Measurements from ENCODE around the gene FSD1. TPM values are rescaled to one million over a fixed set of nuclear protein-coding genes. Genes with fewer than 3 reads are reported as not detected.
"Not testable (repeated sequence)": the region's sequence is repeated elsewhere in the genome, so short reads cannot be mapped to it uniquely, and the experiment has no call there.

FSD1 gene
- total RNA-seq, 1 experiment from 2014 or later = 24.7 TPM

DNA sequence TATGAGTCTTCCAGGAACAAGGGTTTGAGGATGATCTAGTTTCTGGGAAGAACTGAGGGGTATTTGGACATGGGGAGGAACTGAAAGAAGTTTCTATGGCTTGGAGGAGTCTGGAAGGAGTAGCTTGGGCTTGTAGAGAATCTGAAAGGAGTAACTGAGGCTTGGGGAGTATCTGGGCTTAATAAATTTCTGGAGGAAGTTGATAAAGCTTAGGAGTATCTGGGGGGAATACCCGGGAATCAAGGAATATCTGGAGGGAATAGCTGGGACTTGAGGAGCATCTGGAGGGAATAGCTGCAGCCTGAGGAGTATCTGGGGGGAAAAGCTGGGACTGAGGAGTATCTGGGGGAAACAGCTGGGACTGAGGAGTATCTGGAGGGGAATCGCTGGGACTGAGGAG is 16.0 kb downstream of the FSD1 start:
- Histone ChIP-seq H3K4me3 (no peak overlapping the region), H3K27ac (no peak overlapping the region), H3K27me3 (no peaks in the 10 kb centered on the region), H3K4me1 (no peaks in the 10 kb centered on the region), H3K9me3 (replicated peaks) (no peaks in the 10 kb centered on the region), H3K36me3 (peaks cover 17% of the 10 kb centered on the region)
- DNase-seq = no peak

DNA sequence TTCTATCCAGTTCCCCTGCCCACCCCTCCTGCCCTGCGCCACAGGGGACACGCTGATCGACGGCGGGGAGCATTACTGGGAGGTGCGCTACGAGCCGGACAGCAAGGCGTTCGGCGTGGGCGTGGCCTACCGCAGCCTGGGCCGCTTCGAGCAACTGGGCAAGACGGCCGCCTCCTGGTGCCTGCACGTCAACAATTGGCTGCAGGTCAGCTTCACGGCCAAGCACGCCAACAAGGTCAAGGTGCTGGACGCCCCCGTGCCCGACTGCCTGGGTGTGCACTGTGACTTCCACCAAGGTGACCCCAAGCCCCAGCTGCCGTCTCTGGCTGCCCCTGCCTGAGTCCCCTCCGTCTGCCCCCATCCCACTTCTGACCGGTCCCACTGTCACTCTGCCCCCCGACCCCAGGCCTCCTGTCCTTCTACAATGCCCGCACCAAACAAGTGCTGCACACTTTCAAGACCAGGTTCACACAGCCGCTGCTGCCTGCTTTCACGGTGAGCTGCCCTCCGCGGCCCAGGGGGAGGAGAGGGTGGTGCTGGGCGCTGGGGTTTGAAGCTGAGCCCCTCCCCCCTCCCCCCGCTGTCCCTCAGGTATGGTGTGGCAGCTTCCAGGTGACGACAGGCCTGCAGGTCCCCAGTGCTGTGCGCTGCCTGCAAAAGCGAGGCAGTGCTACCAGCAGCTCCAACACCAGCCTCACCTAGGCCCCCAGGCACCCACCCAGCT is 18.7 kb downstream of the FSD1 start:
- no peaks in the 10 kb centered on the region for H3K27me3 ChIP-seq
- no peak for DNase-seq
- no peaks in the 10 kb centered on the region for H3K9me3 ChIP-seq (replicated peaks)
- no peak overlapping the region for H3K4me3 ChIP-seq
- no peak overlapping the region for H3K27ac ChIP-seq
- H3K36me3 ChIP-seq = peaks cover 2% of the 10 kb centered on the region; the same call in 1 of the 2 replicates
- H3K4me1 ChIP-seq = 0 out of 2 replicates have a peak, but pooled peaks cover 2% of the 10 kb centered on the region

DNA sequence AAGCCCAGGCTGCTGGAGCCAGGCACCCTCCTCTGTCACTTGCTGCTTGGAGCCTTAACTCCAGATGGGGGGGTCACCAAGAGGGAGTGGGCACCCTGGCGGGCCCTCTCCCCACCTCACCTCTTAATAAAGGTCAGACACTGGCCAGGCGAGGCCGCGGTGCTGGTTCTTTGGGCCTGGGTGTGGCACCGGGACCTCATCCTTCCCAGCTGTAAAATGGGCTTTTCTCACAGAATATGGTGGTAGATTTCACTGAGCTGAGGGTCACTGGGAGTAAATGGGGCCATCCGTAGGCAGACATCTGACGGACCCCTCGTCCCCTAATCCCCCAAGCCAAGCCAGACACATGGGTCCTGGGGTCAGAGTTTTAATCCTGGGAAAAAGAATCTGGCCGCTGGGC is 19.3 kb downstream of the FSD1 start:
- Histone ChIP-seq H3K4me1 (0 out of 2 replicates have a peak, but pooled peaks cover 2% of the 10 kb centered on the region), H3K27me3 (no peaks in the 10 kb centered on the region), H3K9me3 (replicated peaks) (no peaks in the 10 kb centered on the region), H3K36me3 (no peaks in the 10 kb centered on the region), H3K4me3 (no peak overlapping the region), H3K27ac (no peak overlapping the region)
- DNase-seq = no peak

DNA sequence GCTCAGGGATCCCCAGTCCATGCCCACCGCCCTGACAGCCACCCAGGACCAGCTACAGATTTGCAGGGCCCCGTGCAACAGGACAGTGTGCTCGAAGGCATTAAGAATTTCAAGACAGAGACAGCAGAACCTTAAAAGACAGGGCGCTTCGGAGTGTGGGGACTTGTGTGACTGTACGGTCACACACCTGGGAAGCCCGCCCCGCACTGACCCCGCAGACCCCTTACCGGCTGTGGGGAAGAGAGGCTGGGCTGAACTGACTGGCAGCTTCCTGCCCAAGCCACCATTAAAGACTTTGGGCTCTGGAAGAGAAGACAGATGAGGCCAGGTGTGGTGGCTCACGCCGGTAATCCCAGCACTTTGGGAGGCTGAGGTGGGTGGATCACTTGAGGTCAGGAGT is 19.8 kb downstream of the FSD1 start:
- H3K36me3 ChIP-seq = no peaks in the 10 kb centered on the region
- no peak for DNase-seq
- H3K4me3 ChIP-seq = no peak overlapping the region
- H3K9me3 ChIP-seq (replicated peaks) = no peaks in the 10 kb centered on the region
- H3K4me1 ChIP-seq = 0 out of 2 replicates have a peak, but pooled peaks cover 2% of the 10 kb centered on the region
- no peak overlapping the region for H3K27ac ChIP-seq
- no peaks in the 10 kb centered on the region for H3K27me3 ChIP-seq

DNA sequence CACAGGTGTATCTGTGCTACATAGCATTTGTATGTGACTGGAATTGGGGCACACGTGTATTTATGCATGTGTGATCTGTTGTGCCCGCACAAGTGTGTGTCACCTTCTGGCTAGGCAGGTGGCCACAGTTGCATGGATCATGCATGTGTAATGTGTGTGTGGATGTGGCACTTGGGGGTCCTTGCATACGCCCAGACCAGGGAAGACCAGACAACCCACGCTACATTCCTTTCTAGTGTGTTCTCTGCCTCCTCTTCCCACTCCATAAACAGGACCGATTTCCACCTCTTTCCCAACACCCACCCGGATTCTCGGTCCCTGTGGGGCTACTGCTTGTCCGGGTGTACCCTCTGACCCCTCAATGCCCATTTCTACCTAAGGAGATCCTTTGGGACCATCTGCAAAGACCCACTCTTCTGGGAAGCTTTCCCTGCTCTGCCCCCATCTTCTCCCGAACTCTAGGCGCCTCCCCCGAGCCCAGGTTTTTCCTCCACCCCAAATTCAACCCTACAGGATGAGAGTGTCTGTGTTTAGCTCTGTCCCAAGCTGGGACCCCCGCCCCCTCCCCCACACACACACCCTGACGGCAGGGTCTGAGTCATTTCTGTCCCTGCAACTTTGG is 21.9 kb downstream of the FSD1 start:
- Histone ChIP-seq H3K27ac (no peak overlapping the region), H3K36me3 (no peaks in the 10 kb centered on the region), H3K9me3 (replicated peaks) (no peaks in the 10 kb centered on the region), H3K4me1 (0 out of 2 replicates have a peak, but pooled peaks cover 2% of the 10 kb centered on the region), H3K27me3 (no peaks in the 10 kb centered on the region), H3K4me3 (no peak overlapping the region)
- no peak for DNase-seq

DNA sequence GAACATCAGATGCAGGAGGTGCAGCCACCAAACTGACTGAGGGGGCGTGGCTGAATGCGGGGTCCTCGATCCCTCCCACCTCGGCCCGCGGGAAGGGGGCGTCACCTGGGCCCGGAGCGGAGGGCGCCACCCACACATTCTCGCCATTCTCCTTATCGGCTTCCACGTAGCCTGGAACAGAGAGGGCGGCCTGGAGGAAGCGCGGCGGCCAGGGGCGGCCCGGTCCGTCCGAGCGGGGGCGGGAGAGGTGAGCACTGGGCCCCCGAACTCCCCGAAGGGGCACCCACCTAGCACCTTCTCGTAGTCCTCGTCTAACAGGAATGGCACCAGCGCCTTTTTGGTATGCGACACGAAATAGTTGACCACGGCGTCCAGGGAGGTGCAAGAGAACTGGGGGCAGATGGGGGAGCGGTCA is 22.4 kb downstream of the FSD1 start:
- Histone ChIP-seq H3K9me3 (replicated peaks) (no peaks in the 10 kb centered on the region), H3K4me3 (no peak overlapping the region), H3K4me1 (0 out of 2 replicates have a peak, but pooled peaks cover 2% of the 10 kb centered on the region), H3K27me3 (no peaks in the 10 kb centered on the region), H3K27ac (no peak overlapping the region), H3K36me3 (no peaks in the 10 kb centered on the region)
- DNase-seq = no peak

DNA sequence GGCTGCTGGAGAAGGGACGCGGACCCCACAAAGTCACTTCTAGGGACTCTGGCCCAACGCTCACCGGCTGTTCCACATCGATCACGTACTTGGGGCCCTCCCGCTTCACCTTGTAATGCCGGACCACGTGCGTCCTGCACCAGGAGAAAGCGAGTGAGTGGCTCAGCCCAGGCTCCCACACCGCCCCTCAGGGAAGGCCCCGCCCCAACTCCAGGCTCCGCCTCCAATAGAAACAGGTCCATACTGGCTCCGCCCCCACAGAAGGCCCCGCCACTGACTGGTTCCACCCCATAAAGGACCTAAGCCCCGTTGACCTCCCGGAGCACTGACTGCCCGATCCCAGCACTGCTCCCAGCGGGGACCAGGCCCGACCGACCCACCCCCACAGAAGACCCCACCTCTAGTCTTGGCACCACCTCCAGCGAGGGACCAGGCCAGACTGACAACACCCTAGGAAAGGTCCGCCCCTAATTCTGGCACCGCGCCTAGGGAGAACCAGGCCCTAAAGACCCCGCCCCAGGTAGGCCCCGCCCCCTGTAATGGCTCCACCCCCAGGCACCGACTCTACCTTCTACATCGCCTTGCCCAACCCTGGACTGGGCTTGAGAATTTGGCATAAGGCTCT is 23.0 kb downstream of the FSD1 start:
- DNase-seq = peak; percentile 47 to 49

DNA sequence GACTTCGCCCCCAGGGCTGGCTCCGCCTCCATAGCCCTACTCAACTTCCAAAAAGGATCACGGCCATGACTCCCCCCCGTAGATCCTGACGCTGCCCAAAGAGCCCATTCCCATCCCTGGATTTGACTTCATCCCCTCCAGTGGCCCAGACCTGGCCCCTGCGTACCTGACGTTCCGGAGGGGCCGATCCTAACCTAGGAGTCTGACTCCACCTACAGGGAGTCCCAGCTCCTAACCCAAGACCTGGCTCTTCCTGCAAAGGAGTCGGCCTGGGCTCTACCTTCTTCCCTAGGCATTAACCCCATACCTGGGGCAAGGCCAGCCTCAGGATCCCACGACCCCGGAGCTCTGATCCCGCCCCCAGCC is 23.5 kb downstream of the FSD1 start:
- Histone ChIP-seq H3K27ac (no peak overlapping the region), H3K4me1 (0 out of 2 replicates have a peak, but pooled peaks cover 2% of the 10 kb centered on the region), H3K36me3 (no peaks in the 10 kb centered on the region), H3K9me3 (replicated peaks) (no peaks in the 10 kb centered on the region), H3K4me3 (peak overlapping the region; percentile 27), H3K27me3 (no peaks in the 10 kb centered on the region)
- no peak for DNase-seq

More for the DNA sequence above, 23.0 kb downstream of the FSD1 start:
- Histone ChIP-seq H3K27ac (no peak overlapping the region), H3K4me1 (0 out of 2 replicates have a peak, but pooled peaks cover 2% of the 10 kb centered on the region), H3K4me3 (no peak overlapping the region), H3K36me3 (no peaks in the 10 kb centered on the region), H3K27me3 (no peaks in the 10 kb centered on the region), H3K9me3 (replicated peaks) (no peaks in the 10 kb centered on the region)

DNA sequence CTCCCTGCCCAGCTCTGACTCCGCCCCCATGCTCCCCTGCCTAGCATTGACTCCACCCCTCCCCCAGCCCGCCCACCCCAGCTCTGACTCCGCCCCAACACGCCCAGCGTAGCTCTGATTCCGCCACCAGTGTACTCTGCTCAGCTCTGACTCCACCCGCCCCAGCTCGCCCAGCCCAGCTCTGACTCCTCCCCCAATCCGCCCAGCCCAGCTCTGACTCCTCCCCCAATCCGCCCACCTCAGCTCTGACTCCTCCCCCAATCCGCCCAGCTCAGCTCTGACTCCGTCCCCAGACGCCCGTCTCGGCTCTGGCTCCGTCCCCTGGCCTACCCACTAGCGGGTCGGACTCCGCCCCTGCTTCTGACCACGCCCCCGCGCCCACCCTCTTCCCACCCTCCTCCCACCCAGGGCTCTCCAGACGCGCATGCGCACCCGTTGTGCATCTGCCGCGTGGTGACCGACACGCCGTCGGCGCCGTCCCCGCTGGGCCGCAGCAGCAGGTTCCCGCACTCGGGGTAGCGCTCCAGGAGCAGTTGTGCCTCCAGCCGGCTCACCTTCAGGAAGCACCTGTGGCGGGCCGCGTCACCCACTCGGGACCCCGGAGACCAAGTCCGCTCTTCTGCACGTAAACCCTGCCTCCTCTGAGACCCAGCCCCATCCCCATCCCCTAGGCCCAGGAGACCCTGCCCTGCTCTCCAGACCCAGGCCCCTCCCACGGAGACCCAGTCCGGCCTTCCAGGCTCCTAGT is 24.0 kb downstream of the FSD1 start:
- 0 out of 2 replicates have a peak, but pooled peaks cover 2% of the 10 kb centered on the region for H3K4me1 ChIP-seq
- peak overlapping the region; percentile 58 for H3K4me3 ChIP-seq
- no peaks in the 10 kb centered on the region for H3K27me3 ChIP-seq
- no peaks in the 10 kb centered on the region for H3K9me3 ChIP-seq (replicated peaks)
- H3K27ac ChIP-seq = peak overlapping the region; percentile 37; the same call in 1 of the 2 replicates
- DNase-seq = peak; percentile 94 to 95
- H3K36me3 ChIP-seq = no peaks in the 10 kb centered on the region

DNA sequence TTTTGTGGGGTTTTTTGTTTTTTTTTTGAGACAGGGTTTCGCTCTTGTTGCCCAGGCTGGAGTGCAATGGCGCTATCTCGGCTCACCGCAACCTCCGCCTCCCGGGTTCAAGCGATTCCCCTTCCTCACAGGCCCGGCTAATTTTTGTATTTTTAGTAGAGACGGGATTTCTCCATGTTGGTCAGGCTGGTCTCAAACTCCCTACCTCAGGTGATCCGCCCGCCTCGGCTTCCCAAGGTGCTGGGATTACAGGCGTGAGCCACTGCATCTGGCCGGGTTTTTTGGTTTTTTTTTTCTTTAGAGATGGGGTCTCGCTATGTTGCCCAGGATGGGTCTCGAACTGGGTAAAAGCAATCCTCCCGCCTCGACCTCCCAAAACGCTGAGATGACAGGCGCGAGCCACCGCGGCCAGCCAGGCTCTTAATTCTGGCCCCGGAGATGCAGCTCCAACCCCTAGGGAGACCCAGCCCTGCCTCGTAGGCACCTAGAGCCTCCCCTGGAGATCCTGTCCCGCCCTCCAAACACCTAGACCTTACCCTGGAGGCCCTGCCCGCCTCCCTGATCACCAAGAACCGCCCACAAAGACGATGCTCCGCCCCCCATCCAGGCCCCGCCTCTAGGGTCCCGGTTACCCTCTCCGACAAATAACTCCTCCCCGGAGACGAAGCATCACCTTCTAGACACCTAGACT is 24.7 kb downstream of the FSD1 start:
- DNase-seq = peak; percentile 34 to 36
- H3K4me3 ChIP-seq = peak overlapping the region; percentile 58
- H3K27me3 ChIP-seq; H3K36me3 ChIP-seq; H3K9me3 ChIP-seq (replicated peaks); H3K4me1 ChIP-seq: not testable (repeated sequence)
- H3K27ac ChIP-seq = peak overlapping the region; percentile 37; the same call in 1 of the 2 replicates

DNA sequence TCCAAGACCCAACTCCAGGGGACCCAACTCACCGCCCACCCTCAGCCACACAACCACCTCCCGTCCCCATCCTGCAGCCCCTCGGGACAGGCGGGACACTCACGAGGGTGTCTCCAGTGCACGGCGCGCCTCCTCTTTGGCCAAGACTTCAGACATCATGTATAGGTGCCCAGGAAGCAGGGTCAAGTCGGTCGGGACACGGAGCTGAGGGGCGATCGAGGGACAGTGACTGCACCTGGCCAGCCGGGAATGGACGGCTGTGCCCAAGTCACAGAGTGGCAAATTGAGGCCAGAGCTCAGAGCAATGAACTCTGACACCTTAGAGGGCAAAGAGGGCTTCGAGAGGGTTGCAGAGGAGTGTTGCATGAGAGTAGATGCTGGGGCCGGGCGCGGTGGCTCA is 25.5 kb downstream of the FSD1 start:
- Histone ChIP-seq H3K27me3 (no peaks in the 10 kb centered on the region), H3K4me1 (0 out of 2 replicates have a peak, but pooled peaks cover 2% of the 10 kb centered on the region), H3K36me3 (no peaks in the 10 kb centered on the region), H3K9me3 (replicated peaks) (no peaks in the 10 kb centered on the region), H3K27ac (no peak overlapping the region), H3K4me3 (no peak overlapping the region)
- no peak for DNase-seq

DNA sequence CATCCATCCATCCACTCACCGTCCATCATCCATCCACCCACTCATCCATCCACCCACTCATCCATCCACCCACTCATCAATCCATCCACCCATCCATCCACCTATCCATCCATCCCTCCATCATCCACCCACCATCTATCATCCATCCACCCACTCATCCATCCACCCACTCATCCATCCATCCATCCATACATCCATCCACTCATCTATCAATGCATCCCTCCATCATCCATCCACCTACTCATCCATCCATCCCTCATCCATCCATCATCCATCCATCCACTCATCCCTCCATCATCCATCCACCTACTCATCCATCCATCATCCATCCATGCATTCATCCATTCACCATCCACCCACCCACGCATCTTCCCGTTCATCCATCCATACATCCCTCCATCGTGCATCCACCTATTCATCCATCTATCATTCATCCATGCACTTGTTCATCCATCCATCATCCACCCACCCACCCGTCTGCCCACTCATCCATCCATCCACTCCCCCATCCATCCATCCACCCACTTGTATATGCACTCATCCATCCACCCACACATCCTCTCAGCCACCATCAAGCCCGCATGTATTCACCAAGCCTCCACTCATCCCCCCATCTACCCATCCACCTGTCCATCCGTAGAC is 30.7 kb downstream of the FSD1 start:
- H3K4me1 ChIP-seq = no peaks in the 10 kb centered on the region
- H3K4me3 ChIP-seq = no peak overlapping the region
- no peak for DNase-seq
- no peaks in the 10 kb centered on the region for H3K36me3 ChIP-seq
- no peaks in the 10 kb centered on the region for H3K9me3 ChIP-seq (replicated peaks)
- no peaks in the 10 kb centered on the region for H3K27me3 ChIP-seq
- no peak overlapping the region for H3K27ac ChIP-seq

DNA sequence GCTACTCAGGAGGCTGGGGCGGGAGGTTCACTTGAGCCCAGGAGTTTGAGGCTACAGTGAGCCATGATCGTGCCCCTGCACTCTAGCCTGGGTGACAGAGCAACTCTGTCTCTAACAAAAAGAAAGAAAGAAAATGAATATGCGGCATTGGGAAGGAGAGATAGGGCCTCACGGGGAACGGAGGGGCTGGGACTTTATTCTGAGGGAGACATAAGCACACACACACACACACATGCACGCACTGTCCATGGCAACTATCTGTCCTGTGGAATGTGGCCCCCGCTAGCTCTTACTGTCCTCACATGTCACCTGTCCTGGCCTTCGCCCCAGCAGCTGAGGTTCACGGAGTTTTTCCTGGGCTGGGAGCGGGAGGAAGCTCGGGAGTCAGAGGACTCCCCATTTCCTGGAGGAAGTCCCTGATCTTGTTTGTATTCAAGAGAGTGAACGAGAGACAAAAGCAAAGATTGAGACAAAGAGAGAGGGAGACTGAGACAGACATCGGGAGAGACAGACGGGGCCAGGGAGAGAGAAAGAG is 33.6 kb downstream of the FSD1 start:
- H3K27me3 ChIP-seq = no peaks in the 10 kb centered on the region
- no peak overlapping the region for H3K27ac ChIP-seq
- peaks cover 13% of the 10 kb centered on the region for H3K4me1 ChIP-seq
- no peaks in the 10 kb centered on the region for H3K9me3 ChIP-seq (replicated peaks)
- H3K4me3 ChIP-seq = peak overlapping the region; percentile 53
- H3K36me3 ChIP-seq = no peaks in the 10 kb centered on the region
- DNase-seq = peak in 1 of 2 experiments; percentile 47
